HG02885 (cell line): ENCODE results near the gene LDB3.
A peak's percentile ranks its signal among the peaks of the same experiment; 100 is the strongest.

Experiments
- ATAC-seq: cut with Tn5 transposase; IDR thresholded peaks from one replicate; pipeline ENCODE4 v1.9.1; 2021; ENCODE audit warnings: mild to moderate bottlenecking; ENCODE audit not compliant: unreplicated experiment, poor library complexity

LDB3 gene

DNA sequence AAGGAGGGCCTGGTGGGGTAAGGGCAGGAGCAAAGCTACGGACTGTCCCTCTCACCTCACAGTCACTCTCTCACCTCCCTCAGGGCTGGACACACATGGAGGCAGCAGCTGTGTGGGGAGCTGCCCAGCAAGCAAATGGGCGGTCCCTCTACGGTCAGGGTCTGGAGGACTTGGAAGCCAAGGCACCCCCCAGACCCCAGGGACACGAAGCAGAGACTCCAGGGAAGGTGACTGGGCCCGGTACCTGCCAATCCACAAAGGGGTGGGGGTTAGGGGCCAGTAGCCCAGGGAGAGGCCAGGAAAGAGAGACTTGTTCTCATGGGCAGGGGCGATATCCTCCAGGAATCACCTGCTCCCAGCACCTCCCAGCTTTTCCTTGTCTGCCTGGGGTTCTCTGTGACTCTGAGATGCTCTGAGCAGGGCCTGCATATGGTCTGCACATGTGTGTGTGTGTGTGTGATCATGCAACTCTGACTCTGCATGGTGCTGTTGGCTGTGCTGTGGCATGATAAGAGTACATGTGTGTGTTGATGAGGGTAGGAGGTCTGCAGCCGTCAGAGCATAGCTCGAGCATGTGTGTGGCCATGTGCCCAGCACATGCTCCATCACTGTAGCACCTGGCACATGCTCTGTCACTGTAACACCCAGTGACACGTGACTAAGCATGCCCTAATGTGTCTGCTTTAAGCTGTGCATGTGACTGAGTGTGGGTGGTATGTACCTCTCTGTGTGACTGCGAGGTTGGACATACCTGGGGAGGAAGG is 4.6 kb upstream of the LDB3 start:
- no peak for ATAC-seq

DNA sequence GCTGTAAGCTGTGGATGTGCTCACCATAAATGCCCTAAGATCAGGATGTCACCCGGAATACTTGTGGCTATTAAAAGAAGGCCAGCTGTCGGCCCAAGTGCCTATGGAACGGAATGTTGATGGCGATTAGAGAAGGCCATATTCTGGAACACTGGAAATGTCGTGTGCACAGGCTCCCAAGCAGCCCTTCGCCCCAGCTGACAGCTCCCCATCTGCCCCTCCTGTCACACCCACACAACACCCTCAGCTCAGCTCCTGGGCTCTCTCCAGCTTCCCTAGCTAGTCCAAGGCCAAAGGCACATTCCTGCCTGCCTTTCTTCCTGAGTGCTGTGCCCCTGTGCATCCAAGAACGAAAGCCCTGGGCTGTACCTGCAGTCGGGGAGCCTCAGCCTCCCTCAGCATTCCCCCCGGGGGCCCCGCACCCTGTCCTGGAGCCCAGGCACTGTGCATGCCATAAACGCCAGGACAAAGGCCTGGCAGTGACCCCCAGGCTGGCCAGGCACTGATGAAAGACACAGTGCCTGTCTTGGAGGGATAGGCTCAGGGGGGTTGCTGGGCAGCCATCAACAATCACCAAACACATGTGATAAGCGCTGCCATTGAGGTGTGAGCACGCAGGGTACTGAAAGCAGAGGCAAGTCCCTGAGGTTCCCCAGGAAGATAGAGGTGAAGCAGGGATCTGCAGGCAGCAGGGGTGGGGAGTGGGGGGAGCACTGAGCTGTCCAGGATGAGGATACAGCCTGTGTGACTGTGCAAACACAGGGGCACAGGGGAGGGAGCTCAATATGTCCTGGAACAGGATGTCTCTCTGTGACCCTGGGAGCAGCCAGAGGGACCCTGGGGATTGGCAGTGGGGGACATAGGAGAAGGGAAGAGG is 3.7 kb upstream of the LDB3 start:
- ATAC-seq: no peak

DNA sequence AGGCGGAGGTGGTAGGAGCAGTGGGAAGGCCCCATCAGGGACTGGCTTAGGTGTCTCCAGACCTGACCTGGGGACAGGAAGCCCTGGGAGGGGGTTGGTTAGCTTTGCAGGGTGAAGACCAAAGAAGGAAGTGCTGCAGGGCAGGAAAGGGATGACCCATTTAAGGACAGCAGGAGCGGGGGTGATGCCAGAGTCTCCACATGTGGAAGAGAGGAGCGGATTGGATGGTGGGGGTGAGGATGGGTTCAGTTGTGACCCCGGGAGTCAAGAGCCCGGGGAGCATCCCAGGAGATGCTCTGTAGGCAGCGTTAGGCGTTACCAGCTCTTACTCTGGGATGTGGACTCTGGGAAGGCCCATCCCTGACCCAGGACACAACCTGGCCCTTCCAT is 3.1 kb upstream of the LDB3 start:
- no peak for ATAC-seq

DNA sequence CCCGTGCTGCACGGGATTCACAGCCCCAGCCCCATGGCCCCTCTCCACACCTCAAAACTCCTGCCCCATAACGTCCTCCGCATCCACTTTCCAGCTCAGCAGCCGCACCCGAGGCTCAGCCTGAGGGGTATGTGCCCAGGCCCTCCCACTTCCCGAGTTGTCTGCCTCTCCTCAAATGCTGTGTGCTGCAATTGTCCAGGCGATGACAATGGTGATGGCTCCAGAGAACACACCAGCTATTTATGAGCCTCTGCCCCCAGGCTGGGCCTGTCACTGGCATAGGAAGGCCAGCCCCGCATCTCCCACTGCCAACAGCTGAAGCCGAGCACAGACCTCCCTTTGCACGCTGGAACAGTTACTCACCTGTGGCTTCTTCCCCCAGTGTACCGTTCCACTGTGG is 2.4 kb upstream of the LDB3 start:
- no peak for ATAC-seq

- ATAC-seq: no peak
Measured at GRCh38 chr10:86666538-86666937, 1.8 kb upstream of the LDB3 start.

GRCh38 chr10:86667421-86668181 is 710 bp upstream of the LDB3 start:
- ATAC-seq: no peak

- no peak for ATAC-seq
Measured at GRCh38 chr10:86670290-86670811, 2.0 kb downstream of the LDB3 start.

DNA sequence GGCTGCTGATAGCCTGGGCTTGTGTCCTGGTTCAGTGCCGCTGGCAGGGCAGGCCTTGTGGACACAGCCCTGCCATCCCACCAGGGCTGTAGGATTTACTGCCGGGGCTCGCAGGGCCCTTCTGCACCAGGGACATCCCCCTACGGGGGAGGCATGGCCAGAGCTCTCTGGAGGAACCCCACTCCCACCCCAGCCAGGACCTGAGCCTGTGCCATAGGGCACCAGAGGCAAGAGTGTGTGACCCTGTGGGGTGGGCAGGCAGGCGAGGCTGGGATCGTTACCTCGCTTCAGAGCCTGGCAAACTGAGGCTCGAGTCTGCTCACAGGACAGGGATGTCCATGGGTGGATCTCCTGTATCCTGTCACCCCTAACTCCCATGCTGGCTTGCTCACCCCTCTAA is 2.6 kb downstream of the LDB3 start:
- no peak for ATAC-seq

- ATAC-seq: no peak
Measured at GRCh38 chr10:86671419-86671818, 3.1 kb downstream of the LDB3 start.

DNA sequence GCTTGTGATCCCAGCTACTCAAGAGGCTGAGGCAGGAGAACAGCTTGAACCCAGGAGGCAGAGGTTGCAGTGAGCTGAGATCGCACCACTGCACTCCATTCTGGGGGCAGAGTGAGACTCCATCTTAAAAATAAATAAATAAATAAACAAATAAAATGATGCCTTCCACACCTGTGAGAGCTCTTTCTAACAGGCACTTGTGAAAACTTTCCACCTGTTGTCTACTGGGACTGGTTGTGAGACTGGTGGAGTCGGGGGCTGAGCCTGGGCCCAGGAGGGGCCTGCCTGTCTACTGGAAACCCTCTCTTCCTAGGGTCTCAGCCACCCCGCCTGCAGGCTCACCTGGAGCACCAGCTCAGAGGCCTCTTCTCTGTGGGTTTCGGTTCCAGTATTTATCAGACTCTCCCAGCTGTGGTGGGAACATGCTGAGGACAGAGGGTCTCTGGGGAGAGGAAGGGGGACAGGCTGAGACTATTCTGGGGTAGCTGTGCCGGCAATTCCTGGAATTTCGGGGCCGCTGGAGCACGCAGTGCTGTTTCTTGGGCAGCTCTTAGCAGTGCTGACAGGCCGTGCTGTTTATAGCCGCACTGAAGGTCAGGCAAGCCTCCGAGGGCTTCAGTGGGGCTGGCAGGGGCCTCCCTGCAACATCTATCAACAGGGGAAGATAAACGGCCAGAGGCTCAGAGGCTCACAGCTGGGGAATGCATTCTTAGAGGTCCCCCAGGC is 3.8 kb downstream of the LDB3 start:
- ATAC-seq: no peak

DNA sequence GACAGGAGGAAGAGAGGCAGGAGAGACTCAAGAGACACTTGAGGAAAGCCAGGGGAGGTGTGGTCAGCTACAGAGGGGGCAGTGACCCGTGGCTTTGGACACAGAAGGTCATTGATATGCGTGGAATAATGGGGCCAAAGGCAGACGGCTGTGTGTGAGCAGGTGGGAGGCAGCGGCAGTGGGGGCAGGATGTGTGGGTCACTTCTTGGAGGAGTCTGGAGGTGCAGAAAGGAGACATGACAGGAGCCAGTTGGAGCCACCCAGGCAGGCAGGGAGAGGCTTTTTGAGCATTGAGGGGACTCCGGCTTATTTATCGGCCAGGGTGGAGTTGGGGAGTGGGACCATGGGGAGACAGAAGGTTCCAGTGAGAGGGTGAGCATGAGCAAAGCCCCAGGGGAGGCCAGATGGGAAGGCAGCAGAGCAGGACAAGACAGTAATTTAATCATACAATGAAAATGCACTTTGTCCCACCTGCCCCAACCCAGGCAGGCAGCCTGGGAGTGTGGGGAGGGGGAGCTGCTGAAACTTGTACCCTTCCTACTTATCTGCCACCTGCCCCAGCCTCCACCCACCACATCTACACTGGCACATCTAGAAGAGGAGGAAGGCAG is 5.0 kb downstream of the LDB3 start:
- no peak for ATAC-seq

DNA sequence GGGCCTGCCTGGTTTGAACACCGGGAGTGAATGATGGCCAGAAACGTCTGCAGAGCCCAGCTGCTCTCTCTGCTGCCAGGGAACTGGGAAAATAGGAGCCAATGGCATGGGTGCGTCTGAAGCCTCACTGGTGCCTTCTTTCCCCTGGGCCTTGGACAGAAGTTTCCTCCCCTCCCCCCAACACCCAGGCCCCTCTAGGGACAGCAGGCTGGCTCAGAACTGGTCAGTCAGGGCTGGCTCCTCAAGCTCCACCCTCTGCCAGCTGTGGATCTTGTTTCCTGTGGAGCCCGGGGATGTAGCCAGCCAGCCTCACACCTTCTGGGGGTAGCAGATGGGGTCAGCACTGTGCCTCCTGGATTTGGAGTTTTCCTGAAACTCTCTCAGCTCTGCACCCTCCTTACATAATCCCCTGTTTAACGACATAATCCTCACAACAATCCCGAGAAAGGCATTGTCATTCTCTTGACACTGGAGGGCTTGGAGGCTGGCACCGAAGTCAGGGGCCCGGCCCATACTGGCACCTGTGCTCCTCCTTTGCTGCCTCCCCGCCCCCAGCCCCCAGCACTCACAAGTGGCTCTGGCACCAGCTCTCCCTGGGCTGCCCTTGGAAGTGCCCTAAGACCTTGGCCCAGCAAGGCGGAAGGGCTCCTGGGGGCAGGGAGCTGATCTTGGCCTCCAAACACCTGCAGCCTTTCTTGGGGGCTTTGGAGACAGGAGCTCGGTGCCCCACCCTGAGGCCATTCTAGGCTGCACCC is 5.7 kb downstream of the LDB3 start:
- no peak for ATAC-seq

GRCh38 chr10:86674912-86675311 is 6.6 kb downstream of the LDB3 start:
- ATAC-seq: no peak

- ATAC-seq: no peak
Measured at GRCh38 chr10:86677374-86677773, 9.1 kb downstream of the LDB3 start.

GRCh38 chr10:86678999-86679792 is 10.9 kb downstream of the LDB3 start:
- ATAC-seq: peak; percentile 58

DNA sequence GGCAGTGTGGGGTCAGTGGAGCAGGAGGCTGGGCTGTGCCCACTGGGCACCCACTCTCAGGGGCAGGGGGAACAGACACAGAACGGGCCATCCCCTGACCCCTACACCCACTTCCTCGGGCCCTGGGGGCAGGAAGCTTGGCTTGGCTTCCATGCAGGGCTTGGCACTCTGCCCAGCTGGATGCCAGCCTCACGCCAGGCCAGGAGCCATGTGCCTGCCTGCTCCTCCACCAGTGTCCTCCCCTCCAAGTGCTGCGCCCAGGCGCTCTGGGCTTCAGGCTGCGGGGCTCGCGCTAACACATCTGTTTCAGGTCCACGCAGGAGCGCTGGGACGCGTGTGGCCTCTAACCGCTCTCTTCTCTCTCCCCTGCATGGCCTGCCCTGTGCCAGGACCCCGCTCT is 12.7 kb downstream of the LDB3 start:
- ATAC-seq: no peak

- no peak for ATAC-seq
Measured at GRCh38 chr10:86681722-86682386, 13.5 kb downstream of the LDB3 start.

DNA sequence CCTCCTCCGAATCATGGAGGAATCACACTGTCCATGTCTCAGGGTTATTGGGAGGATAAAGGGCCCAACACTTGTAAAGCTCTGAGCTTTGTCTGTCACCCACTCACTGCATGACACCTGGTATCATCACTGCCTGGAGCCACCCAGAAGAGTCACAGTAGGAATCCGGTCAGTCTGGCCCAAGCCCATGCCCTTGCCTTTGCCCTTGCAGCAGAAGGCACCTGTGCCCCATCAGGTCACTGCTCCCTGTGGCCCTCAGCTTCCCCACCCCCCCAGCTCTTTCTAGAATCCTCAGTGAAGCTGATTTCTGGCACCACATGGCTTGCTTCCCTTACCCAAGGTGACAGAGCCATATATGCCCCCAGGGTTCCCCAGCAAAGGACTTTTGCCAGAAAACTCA is 14.4 kb downstream of the LDB3 start:
- ATAC-seq: no peak
